WTC11 (cell line): ENCODE data around the gene RAPGEF2. TPM values are rescaled to one million over a fixed set of nuclear protein-coding genes. Genes with fewer than 3 reads are reported as not detected.

Experiments used
- ATAC-seq: fragments of 200-7000 bp; cut with Tn5 transposase; 2 replicates; pipeline ENCODE4 v1.10.0; 2021; ENCODE audit warnings: mild to moderate bottlenecking, moderate library complexity
- CTCF ChIA-PET: fragments of 300-600 bp; sonication (Branson Sonifier 250); formaldehyde crosslinking; loops from one replicate; lab custom pipeline; 2021; ENCODE audit warnings: antibody characterized with exemption; lab: Charles Lee
- POLR2A ChIA-PET: fragments of 350-600 bp; sonication (Branson Sonifier 250); formaldehyde crosslinking; loops from one replicate; lab custom pipeline; 2021; ENCODE audit warnings: antibody characterized with exemption; lab: Charles Lee
- DNase-seq: peaks from one replicate; pipeline ENCODE4 v3.0.0; 2021; ENCODE audit warnings: low spot score
- H3K27ac Mint-ChIP-seq: 2 replicates; pipeline ENCODE4 v1.8.0; 2021; ENCODE audit warnings: mixed read lengths
- H3K27me3 Mint-ChIP-seq: 2 replicates; pipeline ENCODE4 v1.8.0; 2021; ENCODE audit warnings: low read depth, mild to moderate bottlenecking, moderate library complexity, mixed read lengths
- H3K36me3 Mint-ChIP-seq: 2 replicates; pipeline ENCODE4 v1.8.0; 2021; ENCODE audit warnings: mixed read lengths
- H3K4me1 Mint-ChIP-seq: 2 replicates; pipeline ENCODE4 v1.8.0; 2022; ENCODE audit warnings: mixed read lengths
- H3K4me3 Mint-ChIP-seq: 2 replicates; pipeline ENCODE4 v1.8.0; 2021; ENCODE audit warnings: mild to moderate bottlenecking, moderate library complexity, mixed read lengths
- H3K9me3 Mint-ChIP-seq: 2 replicates; pipeline ENCODE4 v1.8.0; 2021; ENCODE audit warnings: mixed read lengths
- ATF3 ChIP-seq: sonication (generic); formaldehyde crosslinking; conservative IDR thresholded peaks from 2 replicates; pipeline ENCODE4 v1.8.1; 2022; ENCODE audit warnings: mild to moderate bottlenecking, missing genetic modification reagents
- GTF2I ChIP-seq: fragments of 250-450 bp; sonication (Bioruptor Pico); conservative IDR thresholded peaks from 2 replicates; pipeline ENCODE4 v1.4.0; 2021; ENCODE audit warnings: mild to moderate bottlenecking
- KAT7 ChIP-seq: sonication (generic); formaldehyde crosslinking; IDR thresholded peaks from 2 replicates; pipeline ENCODE4 v1.8.1; 2023; ENCODE audit warnings: missing genetic modification reagents, mild to moderate bottlenecking, borderline replicate concordance
- MXD4 ChIP-seq: fragments of 250-450 bp; sonication (Bioruptor Pico); IDR thresholded peaks from 2 replicates; pipeline ENCODE4 v1.8.0; 2021; ENCODE audit warnings: mild to moderate bottlenecking, moderate library complexity, borderline replicate concordance
- NFATC4 ChIP-seq: fragments of 250-450 bp; sonication (Bioruptor Pico); IDR thresholded peaks from 2 replicates; pipeline ENCODE4 v1.9.0; 2021; ENCODE audit warnings: mild to moderate bottlenecking
- NFE2L1 ChIP-seq: sonication (generic); formaldehyde crosslinking; IDR thresholded peaks from 2 replicates; pipeline ENCODE4 v1.8.1; 2023; ENCODE audit warnings: missing genetic modification reagents
- NFYB ChIP-seq: sonication (generic); formaldehyde crosslinking; conservative IDR thresholded peaks from 2 replicates; pipeline ENCODE4 v1.8.0; 2022; ENCODE audit warnings: low read depth, missing genetic modification reagents
- NR2C2 ChIP-seq: sonication (generic); formaldehyde crosslinking; IDR thresholded peaks from 2 replicates; pipeline ENCODE4 v1.8.0; 2022; ENCODE audit warnings: mild to moderate bottlenecking, missing genetic modification reagents
- TP53 ChIP-seq: sonication (generic); formaldehyde crosslinking; IDR thresholded peaks from 2 replicates; pipeline ENCODE4 v1.8.1; 2023; ENCODE audit warnings: mild to moderate bottlenecking, missing genetic modification reagents
- ZBTB43 ChIP-seq: sonication (generic); formaldehyde crosslinking; IDR thresholded peaks from 2 replicates; pipeline ENCODE4 v1.8.1; 2023; ENCODE audit warnings: mild to moderate bottlenecking, missing genetic modification reagents
- ZNF219 ChIP-seq: sonication (generic); formaldehyde crosslinking; IDR thresholded peaks from 2 replicates; pipeline ENCODE4 v1.8.0; 2023; ENCODE audit warnings: missing genetic modification reagents, mild to moderate bottlenecking, borderline replicate concordance
- ZNF232 ChIP-seq: sonication (generic); formaldehyde crosslinking; IDR thresholded peaks from 2 replicates; pipeline ENCODE4 v1.8.0; 2022; ENCODE audit warnings: mild to moderate bottlenecking, missing genetic modification reagents
- ZNF317 ChIP-seq: sonication (generic); formaldehyde crosslinking; IDR thresholded peaks from 2 replicates; pipeline ENCODE4 v1.8.1; 2023; ENCODE audit warnings: low read depth, mild to moderate bottlenecking, moderate library complexity, missing genetic modification reagents, borderline replicate concordance
- ZNF416 ChIP-seq: fragments of 250-450 bp; sonication (Bioruptor Pico); IDR thresholded peaks from 2 replicates; pipeline ENCODE4 v1.9.0; 2021; ENCODE audit warnings: mild to moderate bottlenecking, inconsistent platforms
- ZNF671 ChIP-seq: fragments of 250-450 bp; sonication (Bioruptor Pico); IDR thresholded peaks from 2 replicates; pipeline ENCODE4 v1.8.0; 2021; ENCODE audit warnings: mild to moderate bottlenecking
- total RNA-seq: library from RNA; stranded (reverse); gene quantifications from 3 replicates; pipeline ENCODE4 v1.2.3, GENCODE V29; 2021
- TF ChIP-seq, protein P1 (sequence below): sonication (generic); formaldehyde crosslinking; IDR thresholded peaks from 2 replicates; pipeline ENCODE4 v1.8.0; 2022; ENCODE audit warnings: missing genetic modification reagents
- TF ChIP-seq, protein P2 (sequence below): sonication (generic); formaldehyde crosslinking; IDR thresholded peaks from 2 replicates; pipeline ENCODE4 v1.8.1; 2022; ENCODE audit warnings: low read depth, mild to moderate bottlenecking, moderate library complexity, missing genetic modification reagents, borderline replicate concordance
- TF ChIP-seq, protein P3 (sequence below): sonication (generic); formaldehyde crosslinking; IDR thresholded peaks from 2 replicates; pipeline ENCODE4 v1.8.0; 2023; ENCODE audit warnings: missing genetic modification reagents
- TF ChIP-seq, protein P4 (sequence below): fragments of 250-450 bp; sonication (Bioruptor Pico); IDR thresholded peaks from 2 replicates; pipeline ENCODE4 v1.9.0; 2021; ENCODE audit warnings: mild to moderate bottlenecking
- TF ChIP-seq, protein P5 (sequence below): sonication (generic); formaldehyde crosslinking; IDR thresholded peaks from 2 replicates; pipeline ENCODE4 v1.8.1; 2022; ENCODE audit warnings: low read depth, missing genetic modification reagents, borderline replicate concordance

RAPGEF2 gene
- total RNA-seq, 1 experiment from 2014 or later: 40.6 TPM

DNA sequence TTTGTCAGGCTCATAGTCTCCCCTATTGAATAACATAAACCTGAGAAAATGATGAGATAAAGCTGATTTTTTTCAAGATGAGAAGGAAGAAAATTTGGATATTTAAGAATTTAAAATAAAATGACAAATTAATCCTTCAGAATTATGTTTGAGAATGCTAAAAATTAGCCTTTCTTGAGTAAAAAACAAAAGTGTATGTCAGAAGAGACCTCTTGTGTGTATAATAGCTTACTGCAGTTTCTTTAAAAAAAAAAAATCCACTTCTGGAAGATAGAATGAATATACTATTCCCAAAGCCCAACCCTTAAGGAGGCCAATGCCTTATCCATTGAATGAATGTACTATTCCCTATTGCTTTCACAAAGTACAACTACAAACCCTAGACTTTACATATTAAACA lies 281.8 kb downstream of the RAPGEF2 start:
- H3K27ac Mint-ChIP-seq: no peak overlapping the region
- ATAC-seq: no peak

DNA sequence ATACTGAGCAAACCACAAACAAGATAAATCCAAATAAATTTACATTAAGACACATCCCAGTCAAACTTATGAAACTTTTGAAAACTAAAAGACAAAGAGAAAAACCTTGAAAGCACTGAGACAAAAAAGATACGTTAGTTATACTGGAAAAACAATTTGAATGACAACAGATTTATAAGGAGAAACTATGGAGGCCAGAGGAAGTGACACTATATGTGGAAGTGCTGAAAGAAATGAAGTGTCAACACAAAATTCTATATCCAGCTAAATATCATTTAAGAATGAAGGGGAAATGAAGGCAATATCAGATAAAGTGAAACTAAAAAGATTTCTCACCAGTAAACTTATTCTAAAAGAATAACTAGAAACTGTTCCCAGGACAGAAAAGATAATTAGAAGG lies 283.7 kb downstream of the RAPGEF2 start:
- Mint-ChIP-seq H3K4me3 (no peak overlapping the region), H3K4me1 (peaks cover 16% of the 10 kb centered on the region), H3K9me3 (peaks cover 13% of the 10 kb centered on the region), H3K27me3 (peaks cover 66% of the 10 kb centered on the region), H3K27ac (no peak overlapping the region), H3K36me3 (no peaks in the 10 kb centered on the region)
- ATAC-seq (no peak), DNase-seq (no peak)
- ChIA-PET POLR2A (no interaction called here), CTCF (no interaction called here)
- TF ChIP-seq ZBTB43 (no peak), ZNF317 (CRISPR knock-in tag) (peak; percentile 63; the same call in 1 of the 2 replicates)
- TF ChIP-seq, protein P1, sequence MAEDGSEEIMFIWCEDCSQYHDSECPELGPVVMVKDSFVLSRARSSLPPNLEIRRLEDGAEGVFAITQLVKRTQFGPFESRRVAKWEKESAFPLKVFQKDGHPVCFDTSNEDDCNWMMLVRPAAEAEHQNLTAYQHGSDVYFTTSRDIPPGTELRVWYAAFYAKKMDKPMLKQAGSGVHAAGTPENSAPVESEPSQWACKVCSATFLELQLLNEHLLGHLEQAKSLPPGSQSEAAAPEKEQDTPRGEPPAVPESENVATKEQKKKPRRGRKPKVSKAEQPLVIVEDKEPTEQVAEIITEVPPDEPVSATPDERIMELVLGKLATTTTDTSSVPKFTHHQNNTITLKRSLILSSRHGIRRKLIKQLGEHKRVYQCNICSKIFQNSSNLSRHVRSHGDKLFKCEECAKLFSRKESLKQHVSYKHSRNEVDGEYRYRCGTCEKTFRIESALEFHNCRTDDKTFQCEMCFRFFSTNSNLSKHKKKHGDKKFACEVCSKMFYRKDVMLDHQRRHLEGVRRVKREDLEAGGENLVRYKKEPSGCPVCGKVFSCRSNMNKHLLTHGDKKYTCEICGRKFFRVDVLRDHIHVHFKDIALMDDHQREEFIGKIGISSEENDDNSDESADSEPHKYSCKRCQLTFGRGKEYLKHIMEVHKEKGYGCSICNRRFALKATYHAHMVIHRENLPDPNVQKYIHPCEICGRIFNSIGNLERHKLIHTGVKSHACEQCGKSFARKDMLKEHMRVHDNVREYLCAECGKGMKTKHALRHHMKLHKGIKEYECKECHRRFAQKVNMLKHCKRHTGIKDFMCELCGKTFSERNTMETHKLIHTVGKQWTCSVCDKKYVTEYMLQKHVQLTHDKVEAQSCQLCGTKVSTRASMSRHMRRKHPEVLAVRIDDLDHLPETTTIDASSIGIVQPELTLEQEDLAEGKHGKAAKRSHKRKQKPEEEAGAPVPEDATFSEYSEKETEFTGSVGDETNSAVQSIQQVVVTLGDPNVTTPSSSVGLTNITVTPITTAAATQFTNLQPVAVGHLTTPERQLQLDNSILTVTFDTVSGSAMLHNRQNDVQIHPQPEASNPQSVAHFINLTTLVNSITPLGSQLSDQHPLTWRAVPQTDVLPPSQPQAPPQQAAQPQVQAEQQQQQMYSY: no peak

More for the DNA sequence above, 281.8 kb downstream of the RAPGEF2 start:
- Mint-ChIP-seq H3K9me3 (peaks cover 13% of the 10 kb centered on the region), H3K27me3 (peaks cover 53% of the 10 kb centered on the region), H3K4me1 (peaks cover 16% of the 10 kb centered on the region), H3K36me3 (no peaks in the 10 kb centered on the region), H3K4me3 (no peak overlapping the region)
- TF ChIP-seq GTF2I (CRISPR knock-in tag) (no peak), TP53 (CRISPR knock-in tag) (no peak), NR2C2 (CRISPR knock-in tag) (no peak), MXD4 (CRISPR knock-in tag) (no peak), ATF3 (no peak), ZNF416 (CRISPR knock-in tag) (no peak), ZNF317 (CRISPR knock-in tag) (no peak), NFYB (CRISPR knock-in tag) (no peak), KAT7 (CRISPR knock-in tag) (no peak), NFATC4 (CRISPR knock-in tag) (no peak), NFE2L1 (no peak), ZNF219 (CRISPR knock-in tag) (no peak), ZNF232 (CRISPR knock-in tag) (no peak), ZNF671 (CRISPR knock-in tag) (no peak)
- TF ChIP-seq, protein P2, sequence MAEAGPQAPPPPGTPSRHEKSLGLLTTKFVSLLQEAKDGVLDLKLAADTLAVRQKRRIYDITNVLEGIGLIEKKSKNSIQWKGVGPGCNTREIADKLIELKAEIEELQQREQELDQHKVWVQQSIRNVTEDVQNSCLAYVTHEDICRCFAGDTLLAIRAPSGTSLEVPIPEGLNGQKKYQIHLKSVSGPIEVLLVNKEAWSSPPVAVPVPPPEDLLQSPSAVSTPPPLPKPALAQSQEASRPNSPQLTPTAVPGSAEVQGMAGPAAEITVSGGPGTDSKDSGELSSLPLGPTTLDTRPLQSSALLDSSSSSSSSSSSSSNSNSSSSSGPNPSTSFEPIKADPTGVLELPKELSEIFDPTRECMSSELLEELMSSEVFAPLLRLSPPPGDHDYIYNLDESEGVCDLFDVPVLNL (CRISPR knock-in tag): no peak
- TF ChIP-seq, protein P3, sequence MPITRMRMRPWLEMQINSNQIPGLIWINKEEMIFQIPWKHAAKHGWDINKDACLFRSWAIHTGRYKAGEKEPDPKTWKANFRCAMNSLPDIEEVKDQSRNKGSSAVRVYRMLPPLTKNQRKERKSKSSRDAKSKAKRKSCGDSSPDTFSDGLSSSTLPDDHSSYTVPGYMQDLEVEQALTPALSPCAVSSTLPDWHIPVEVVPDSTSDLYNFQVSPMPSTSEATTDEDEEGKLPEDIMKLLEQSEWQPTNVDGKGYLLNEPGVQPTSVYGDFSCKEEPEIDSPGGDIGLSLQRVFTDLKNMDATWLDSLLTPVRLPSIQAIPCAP (CRISPR knock-in tag): no peak
- TF ChIP-seq, protein P4, sequence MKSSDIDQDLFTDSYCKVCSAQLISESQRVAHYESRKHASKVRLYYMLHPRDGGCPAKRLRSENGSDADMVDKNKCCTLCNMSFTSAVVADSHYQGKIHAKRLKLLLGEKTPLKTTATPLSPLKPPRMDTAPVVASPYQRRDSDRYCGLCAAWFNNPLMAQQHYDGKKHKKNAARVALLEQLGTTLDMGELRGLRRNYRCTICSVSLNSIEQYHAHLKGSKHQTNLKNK: no peak
- TF ChIP-seq, protein P5, sequence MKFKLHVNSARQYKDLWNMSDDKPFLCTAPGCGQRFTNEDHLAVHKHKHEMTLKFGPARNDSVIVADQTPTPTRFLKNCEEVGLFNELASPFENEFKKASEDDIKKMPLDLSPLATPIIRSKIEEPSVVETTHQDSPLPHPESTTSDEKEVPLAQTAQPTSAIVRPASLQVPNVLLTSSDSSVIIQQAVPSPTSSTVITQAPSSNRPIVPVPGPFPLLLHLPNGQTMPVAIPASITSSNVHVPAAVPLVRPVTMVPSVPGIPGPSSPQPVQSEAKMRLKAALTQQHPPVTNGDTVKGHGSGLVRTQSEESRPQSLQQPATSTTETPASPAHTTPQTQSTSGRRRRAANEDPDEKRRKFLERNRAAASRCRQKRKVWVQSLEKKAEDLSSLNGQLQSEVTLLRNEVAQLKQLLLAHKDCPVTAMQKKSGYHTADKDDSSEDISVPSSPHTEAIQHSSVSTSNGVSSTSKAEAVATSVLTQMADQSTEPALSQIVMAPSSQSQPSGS (CRISPR knock-in tag): no peak
- CTCF ChIA-PET: interaction anchor here (1.0 kb wide), 1 partner anchor 8 kb away, joined by 4 read pairs; no protein-coding TSS in a partner anchor
- POLR2A ChIA-PET: no interaction called here
- DNase-seq: no peak
